ENCODE data around the gene CCDC102B. TPM values are rescaled to one million over a fixed set of nuclear protein-coding genes. Genes with fewer than 3 reads are reported as not detected.
"Not testable (repeated sequence)": the region's sequence is repeated elsewhere in the genome, so short reads cannot be mapped to it uniquely, and the experiment has no call there.

CCDC102B gene
- total RNA-seq, 1 donor from 2014 or later = 22.1 TPM

- DNase-seq (ENCODE audit: low read depth) = no peak
Observed at GRCh38 chr18:68893354-68893753, 95.5 kb downstream of the CCDC102B start.

GRCh38 chr18:68897286-68897685 is 99.4 kb downstream of the CCDC102B start:
- DNase-seq (ENCODE audit: low read depth) = no peak

GRCh38 chr18:68909579-68909978 is 111.7 kb downstream of the CCDC102B start:
- DNase-seq (ENCODE audit: low read depth) = no peak

- no peak for DNase-seq (ENCODE audit: low read depth)
Observed at GRCh38 chr18:68915061-68915460, 117.2 kb downstream of the CCDC102B start.

GRCh38 chr18:68916734-68917133 is 118.9 kb downstream of the CCDC102B start:
- no peak for DNase-seq (ENCODE audit: low read depth)

GRCh38 chr18:68918216-68918615 is 120.3 kb downstream of the CCDC102B start:
- DNase-seq (ENCODE audit: low read depth) = no peak

- DNase-seq (ENCODE audit: low read depth) = no peak
Observed at GRCh38 chr18:68919900-68920299, 122.0 kb downstream of the CCDC102B start.

GRCh38 chr18:68922392-68922791 is 124.5 kb downstream of the CCDC102B start:
- no peak for DNase-seq (ENCODE audit: low read depth)

- DNase-seq (ENCODE audit: low read depth) = peak; percentile 16
Observed at GRCh38 chr18:68925268-68925667, 127.4 kb downstream of the CCDC102B start.

GRCh38 chr18:68928762-68929675 is 131.1 kb downstream of the CCDC102B start:
- DNase-seq (ENCODE audit: low read depth) = no peak

GRCh38 chr18:68935686-68936085 is 137.8 kb downstream of the CCDC102B start:
- no peak for DNase-seq (ENCODE audit: low read depth)

- DNase-seq (ENCODE audit: low read depth) = no peak
Observed at GRCh38 chr18:68937029-68937599, 139.2 kb downstream of the CCDC102B start.

- no peak for DNase-seq (ENCODE audit: low read depth)
Observed at GRCh38 chr18:68940039-68940438, 142.2 kb downstream of the CCDC102B start.

GRCh38 chr18:68940754-68941153 is 142.9 kb downstream of the CCDC102B start:
- DNase-seq (ENCODE audit: low read depth) = no peak

GRCh38 chr18:68942230-68942629 is 144.3 kb downstream of the CCDC102B start:
- DNase-seq (ENCODE audit: low read depth) = no peak

- DNase-seq (ENCODE audit: low read depth) = not testable (repeated sequence)
Observed at GRCh38 chr18:68943861-68944260, 146.0 kb downstream of the CCDC102B start.

GRCh38 chr18:68944330-68944729 is 146.4 kb downstream of the CCDC102B start:
- DNase-seq (ENCODE audit: low read depth) = no peak

- no peak for DNase-seq (ENCODE audit: low read depth)
Observed at GRCh38 chr18:68944826-68945225, 146.9 kb downstream of the CCDC102B start.

- DNase-seq (ENCODE audit: low read depth) = no peak
Observed at GRCh38 chr18:68948622-68949021, 150.7 kb downstream of the CCDC102B start.

- DNase-seq (ENCODE audit: low read depth) = no peak
Observed at GRCh38 chr18:68954738-68955137, 156.9 kb downstream of the CCDC102B start.

- DNase-seq (ENCODE audit: low read depth) = no peak
Observed at GRCh38 chr18:68956650-68957049, 158.8 kb downstream of the CCDC102B start.

GRCh38 chr18:68960355-68960754 is 162.5 kb downstream of the CCDC102B start:
- DNase-seq (ENCODE audit: low read depth) = peak; percentile 12

- DNase-seq (ENCODE audit: low read depth) = no peak
Observed at GRCh38 chr18:68962623-68963022, 164.7 kb downstream of the CCDC102B start.

All from myocyte (in vitro differentiated cells).